B cell (primary cell): ENCODE data around the gene PDLIM1.

Source experiments
- CTCF ChIP-seq: fragments of 200-600 bp; IDR thresholded peaks from one replicate; pipeline ENCODE4 v1.8.0; 2022; ENCODE audit warnings: antibody characterized with exemption, mild to moderate bottlenecking
- EZH2 ChIP-seq: IDR thresholded peaks from 2 replicates; pipeline ENCODE4 v1.6.1; 2012; ENCODE audit warnings: borderline replicate concordance, low read depth, mild to moderate bottlenecking, moderate library complexity, low read length; ENCODE audit not compliant: insufficient read depth, poor library complexity, severe bottlenecking

GRCh38 chr10:95324436-95325268, 33.8 kb upstream of the PDLIM1 start:
- TF ChIP-seq CTCF = no peak
- no peak for TF ChIP-seq EZH2
